Activated CD4-positive, alpha-beta T cell treated with anti-CD3 and anti-CD28 coated beads, Interleukin-2, amount 10 ng/mL, durations not matched to agents 24 days and 14 days (primary cell): Measurements from ENCODE around the gene SATB2. TPM values are rescaled to one million over a fixed set of nuclear protein-coding genes. Genes with fewer than 3 reads are reported as not detected.

Experiments used
- DNase-seq: peaks from one replicate; pipeline ENCODE4 v3.0.0; 2022
- H3K27ac Mint-ChIP-seq: one replicate; pipeline ENCODE4 v1.8.0; 2022; ENCODE audit warnings: mild to moderate bottlenecking, mixed read lengths
- H3K27me3 Mint-ChIP-seq: one replicate; pipeline ENCODE4 v1.8.0; 2022; ENCODE audit warnings: mixed read lengths
- H3K36me3 Mint-ChIP-seq: one replicate; pipeline ENCODE4 v1.8.0; 2022; ENCODE audit warnings: low read depth, mild to moderate bottlenecking, mixed read lengths
- H3K4me1 Mint-ChIP-seq: one replicate; pipeline ENCODE4 v1.8.0; 2021; ENCODE audit warnings: mixed read lengths
- H3K4me3 Mint-ChIP-seq: one replicate; pipeline ENCODE4 v1.8.0; 2022; ENCODE audit warnings: mild to moderate bottlenecking, moderate library complexity, mixed read lengths
- H3K9me3 Mint-ChIP-seq: one replicate; pipeline ENCODE4 v1.8.0; 2021; ENCODE audit warnings: mixed read lengths
- intact Hi-C: fragments of 100-400 bp; cut with micrococcal nuclease; formaldehyde crosslinking; loops from one replicate; pipeline ENCODE4 v1.15.1; 2023
- total RNA-seq: library from RNA; stranded (reverse); gene quantifications from 2 replicates; pipeline ENCODE4 v1.2.3, GENCODE V29; 2022

The SATB2 gene
- total RNA-seq, 1 donor from 2014 or later, result not detected

- intact Hi-C loops, result no loop called here
- no peak for DNase-seq
- no peaks in the 10 kb centered on the region for H3K36me3 Mint-ChIP-seq
- no peak overlapping the region for H3K4me3 Mint-ChIP-seq
- no peaks in the 10 kb centered on the region for H3K4me1 Mint-ChIP-seq
- no peak overlapping the region for H3K27ac Mint-ChIP-seq
- no peaks in the 10 kb centered on the region for H3K9me3 Mint-ChIP-seq
- H3K27me3 Mint-ChIP-seq, result no peaks in the 10 kb centered on the region
Observed at GRCh38 chr2:199303728-199304177, 154.0 kb downstream of the SATB2 start.

- intact Hi-C loops, result no loop called here
- no peaks in the 10 kb centered on the region for H3K9me3 Mint-ChIP-seq
- H3K36me3 Mint-ChIP-seq, result no peaks in the 10 kb centered on the region
- H3K4me3 Mint-ChIP-seq, result no peak overlapping the region
- H3K4me1 Mint-ChIP-seq, result no peaks in the 10 kb centered on the region
- no peak for DNase-seq
- H3K27ac Mint-ChIP-seq, result no peak overlapping the region
- no peaks in the 10 kb centered on the region for H3K27me3 Mint-ChIP-seq
Observed at GRCh38 chr2:199302851-199303250, 154.9 kb downstream of the SATB2 start.

GRCh38 chr2:199288424-199288823, 169.3 kb downstream of the SATB2 start:
- no peaks in the 10 kb centered on the region for H3K4me1 Mint-ChIP-seq
- no peak for DNase-seq

GRCh38 chr2:199282309-199282708, 175.4 kb downstream of the SATB2 start:
- intact Hi-C loops, result no loop called here
- no peaks in the 10 kb centered on the region for H3K36me3 Mint-ChIP-seq
- H3K27ac Mint-ChIP-seq, result no peak overlapping the region
- no peak overlapping the region for H3K4me3 Mint-ChIP-seq
- H3K9me3 Mint-ChIP-seq, result no peaks in the 10 kb centered on the region
- no peaks in the 10 kb centered on the region for H3K27me3 Mint-ChIP-seq
- DNase-seq, result no peak
- H3K4me1 Mint-ChIP-seq, result no peaks in the 10 kb centered on the region

More at GRCh38 chr2:199288424-199288823, 169.3 kb downstream of the SATB2 start:
- no peak overlapping the region for H3K4me3 Mint-ChIP-seq
- H3K27ac Mint-ChIP-seq, result no peak overlapping the region
- intact Hi-C loops, result no loop called here
- no peaks in the 10 kb centered on the region for H3K36me3 Mint-ChIP-seq
- H3K27me3 Mint-ChIP-seq, result no peaks in the 10 kb centered on the region
- no peaks in the 10 kb centered on the region for H3K9me3 Mint-ChIP-seq

GRCh38 chr2:199279146-199279545, 178.6 kb downstream of the SATB2 start:
- Mint-ChIP-seq H3K27ac (no peak overlapping the region), H3K4me3 (no peak overlapping the region), H3K4me1 (no peaks in the 10 kb centered on the region), H3K36me3 (no peaks in the 10 kb centered on the region), H3K27me3 (no peaks in the 10 kb centered on the region), H3K9me3 (no peaks in the 10 kb centered on the region)
- intact Hi-C loops, result no loop called here
- DNase-seq, result no peak

GRCh38 chr2:199278099-199278498, 179.6 kb downstream of the SATB2 start:
- no peaks in the 10 kb centered on the region for H3K36me3 Mint-ChIP-seq
- no peak overlapping the region for H3K27ac Mint-ChIP-seq
- H3K9me3 Mint-ChIP-seq, result no peaks in the 10 kb centered on the region
- H3K4me3 Mint-ChIP-seq, result no peak overlapping the region
- no peak for DNase-seq
- no peaks in the 10 kb centered on the region for H3K27me3 Mint-ChIP-seq
- intact Hi-C loops, result no loop called here
- no peaks in the 10 kb centered on the region for H3K4me1 Mint-ChIP-seq

- Mint-ChIP-seq H3K4me1 (no peaks in the 10 kb centered on the region), H3K9me3 (no peaks in the 10 kb centered on the region)
- intact Hi-C loops, result no loop called here
Observed at GRCh38 chr2:199273042-199273511, 184.7 kb downstream of the SATB2 start.

GRCh38 chr2:199261936-199262335, 195.8 kb downstream of the SATB2 start:
- no peaks in the 10 kb centered on the region for H3K4me1 Mint-ChIP-seq
- no peaks in the 10 kb centered on the region for H3K27me3 Mint-ChIP-seq
- no peak for DNase-seq
- no peak overlapping the region for H3K27ac Mint-ChIP-seq
- intact Hi-C loops, result no loop called here
- H3K9me3 Mint-ChIP-seq, result peaks cover 10% of the 10 kb centered on the region
- H3K4me3 Mint-ChIP-seq, result no peak overlapping the region
- H3K36me3 Mint-ChIP-seq, result no peaks in the 10 kb centered on the region

More at GRCh38 chr2:199273042-199273511, 184.7 kb downstream of the SATB2 start:
- no peak overlapping the region for H3K4me3 Mint-ChIP-seq
- no peak for DNase-seq
- H3K27ac Mint-ChIP-seq, result no peak overlapping the region
- no peaks in the 10 kb centered on the region for H3K27me3 Mint-ChIP-seq
- no peaks in the 10 kb centered on the region for H3K36me3 Mint-ChIP-seq

- no peaks in the 10 kb centered on the region for H3K27me3 Mint-ChIP-seq
- no peak for DNase-seq
- no peak overlapping the region for H3K4me3 Mint-ChIP-seq
- H3K4me1 Mint-ChIP-seq, result no peaks in the 10 kb centered on the region
- intact Hi-C loops, result no loop called here
- H3K27ac Mint-ChIP-seq, result no peak overlapping the region
- H3K36me3 Mint-ChIP-seq, result no peaks in the 10 kb centered on the region
- H3K9me3 Mint-ChIP-seq, result peaks cover 10% of the 10 kb centered on the region
Observed at GRCh38 chr2:199261239-199261638, 196.5 kb downstream of the SATB2 start.

- no peak for DNase-seq
- Mint-ChIP-seq H3K27ac (no peak overlapping the region), H3K36me3 (no peaks in the 10 kb centered on the region), H3K27me3 (no peaks in the 10 kb centered on the region), H3K4me3 (no peak overlapping the region), H3K4me1 (no peaks in the 10 kb centered on the region), H3K9me3 (peaks cover 10% of the 10 kb centered on the region)
- intact Hi-C loops, result no loop called here
Observed at GRCh38 chr2:199259671-199260070, 198.1 kb downstream of the SATB2 start.

GRCh38 chr2:199258291-199258690, 199.4 kb downstream of the SATB2 start:
- Mint-ChIP-seq H3K27ac (no peak overlapping the region), H3K36me3 (no peaks in the 10 kb centered on the region), H3K27me3 (no peaks in the 10 kb centered on the region), H3K4me3 (no peak overlapping the region), H3K9me3 (peaks cover 4% of the 10 kb centered on the region), H3K4me1 (no peaks in the 10 kb centered on the region)
- DNase-seq, result no peak
- intact Hi-C loops, result no loop called here

- no peak overlapping the region for H3K4me3 Mint-ChIP-seq
- no peaks in the 10 kb centered on the region for H3K36me3 Mint-ChIP-seq
- intact Hi-C loops, result no loop called here
- no peaks in the 10 kb centered on the region for H3K9me3 Mint-ChIP-seq
- no peaks in the 10 kb centered on the region for H3K27me3 Mint-ChIP-seq
- no peaks in the 10 kb centered on the region for H3K4me1 Mint-ChIP-seq
- no peak overlapping the region for H3K27ac Mint-ChIP-seq
- no peak for DNase-seq
Observed at GRCh38 chr2:199257261-199258224, 200.2 kb downstream of the SATB2 start.

GRCh38 chr2:199230091-199230490, 227.6 kb downstream of the SATB2 start:
- H3K36me3 Mint-ChIP-seq, result no peaks in the 10 kb centered on the region
- intact Hi-C loops, result no loop called here

More at GRCh38 chr2:199230091-199230490, 227.6 kb downstream of the SATB2 start:
- H3K9me3 Mint-ChIP-seq, result peaks cover 3% of the 10 kb centered on the region
- H3K27me3 Mint-ChIP-seq, result peaks cover 2% of the 10 kb centered on the region
- no peak overlapping the region for H3K27ac Mint-ChIP-seq
- H3K4me1 Mint-ChIP-seq, result no peaks in the 10 kb centered on the region
- no peak for DNase-seq
- no peak overlapping the region for H3K4me3 Mint-ChIP-seq
